Hepatocyte (in vitro differentiated cells): Measurements from ENCODE around the gene CFAP99. TPM values are rescaled to one million over a fixed set of nuclear protein-coding genes. Genes with fewer than 3 reads are reported as not detected.

ENCODE experiments used
- DNase-seq: peaks from one replicate; pipeline ENCODE4 v3.0.0-alpha.2; 2016; ENCODE audit warnings: low spot score
- H2AFZ ChIP-seq: fragments of 200-600 bp; sonication (generic); 2 replicates; pipeline ENCODE4 v1.6.0; 2016; ENCODE audit warnings: antibody characterized with exemption, mild to moderate bottlenecking
- H3K27ac ChIP-seq: fragments of 200-600 bp; sonication (generic); 2 replicates; pipeline ENCODE4 v1.5.1; 2016; ENCODE audit warnings: mild to moderate bottlenecking
- H3K27me3 ChIP-seq: fragments of 200-600 bp; sonication (generic); 2 replicates; pipeline ENCODE4 v1.6.1; 2016
- H3K36me3 ChIP-seq: fragments of 200-600 bp; sonication (generic); replicated peaks from 2 replicates; pipeline ENCODE4 v1.5.1; 2016; ENCODE audit warnings: low read depth; ENCODE audit not compliant: insufficient read depth
- H3K4me1 ChIP-seq: fragments of 200-600 bp; sonication (generic); 2 replicates; pipeline ENCODE4 v1.5.1; 2016; ENCODE audit warnings: mild to moderate bottlenecking, moderate library complexity; ENCODE audit not compliant: insufficient read depth
- H3K4me2 ChIP-seq: fragments of 200-600 bp; sonication (generic); 2 replicates; pipeline ENCODE4 v1.6.0; 2016
- H3K4me3 ChIP-seq: fragments of 200-600 bp; sonication (generic); 2 replicates; pipeline ENCODE4 v1.5.1; 2016; ENCODE audit warnings: mild to moderate bottlenecking
- H3K79me2 ChIP-seq: fragments of 200-600 bp; sonication (generic); 2 replicates; pipeline ENCODE4 v1.6.0; 2017; ENCODE audit warnings: mild to moderate bottlenecking
- H3K9me2 ChIP-seq: fragments of 200-600 bp; sonication (generic); replicated peaks from 2 replicates; pipeline ENCODE4 v1.6.0; 2017; ENCODE audit warnings: mild to moderate bottlenecking; ENCODE audit not compliant: insufficient read depth
- H3K9me3 ChIP-seq: fragments of 200-600 bp; sonication (generic); 2 replicates; pipeline ENCODE4 v1.5.1; 2016; ENCODE audit warnings: low read depth, mild to moderate bottlenecking
- H4K20me1 ChIP-seq: fragments of 200-600 bp; sonication (generic); 2 replicates; pipeline ENCODE4 v1.6.0; 2016; ENCODE audit warnings: mild to moderate bottlenecking; ENCODE audit not compliant: insufficient read depth, poor library complexity, severe bottlenecking
- CTCF ChIP-seq: fragments of 200-600 bp; sonication (generic); IDR thresholded peaks from 2 replicates; pipeline ENCODE4 v1.5.1; 2016; ENCODE audit warnings: antibody characterized with exemption, mild to moderate bottlenecking; ENCODE audit not compliant: poor library complexity
- EZH2 ChIP-seq: fragments of 200-600 bp; sonication (generic); IDR thresholded peaks from 2 replicates; pipeline ENCODE4 v1.6.1; 2016; ENCODE audit warnings: antibody characterized with exemption, mild to moderate bottlenecking, borderline replicate concordance
- EZH2phosphoT487 ChIP-seq: fragments of 200-600 bp; sonication (generic); IDR thresholded peaks from one replicate; pipeline ENCODE4 v1.6.1; 2018; ENCODE audit warnings: antibody characterized with exemption, mild to moderate bottlenecking, low read depth, moderate library complexity; ENCODE audit not compliant: unreplicated experiment, severe bottlenecking
- WGBS: methylation state at CpG from one replicate; pipeline ENCODE4 v1.1.6; 2016; ENCODE audit warnings: low lambda C conversion rate; ENCODE audit errors: missing lambda C conversion rate; 5-methylcytosine and 5-hydroxymethylcytosine counted together
- polyA plus RNA-seq: library from polyadenylated mRNA; unstranded; fragments of >200 nt; fragmentation: Nextera tagmentation; extraction: Ambion mirVana; gene quantifications from 2 replicates; pipeline ENCODE4 v1.2.1, GENCODE V29; 2016
- total RNA-seq: library from RNA; depleted of rRNA; stranded (reverse); fragments of >200 nt; gene quantifications from 2 replicates; pipeline ENCODE4 v1.2.3, GENCODE V29; 2014

Gene CFAP99
- total and polyA plus RNA-seq, 2 experiments from 2014 or later: not detected

GRCh38 chr4:2425386-2426068 is 6.8 kb downstream of the CFAP99 start:
- Histone ChIP-seq H4K20me1 (no peaks in the 10 kb centered on the region), H3K9me3 (no peaks in the 10 kb centered on the region), H3K4me3 (no peak overlapping the region), H3K27ac (no peak overlapping the region), H2AFZ (no peak overlapping the region), H3K36me3 (no peaks in the 10 kb centered on the region), H3K9me2 (no peaks in the 10 kb centered on the region), H3K27me3 (peaks cover 15% of the 10 kb centered on the region), H3K79me2 (no peaks in the 10 kb centered on the region), H3K4me2 (no peak overlapping the region), H3K4me1 (no peaks in the 10 kb centered on the region)
- no peak for TF ChIP-seq CTCF
- TF ChIP-seq EZH2: no peak
- TF ChIP-seq EZH2phosphoT487: no peak
- WGBS: 92% methylated on average over 12 of the region's 13 CpGs
- DNase-seq: no peak

- H2AFZ ChIP-seq: no peak overlapping the region
- 92% methylated on average over 8 of the region's 8 CpGs for WGBS
- peaks cover 10% of the 10 kb centered on the region for H3K27me3 ChIP-seq
- H3K4me2 ChIP-seq: no peak overlapping the region
- H3K9me2 ChIP-seq: no peaks in the 10 kb centered on the region
- no peaks in the 10 kb centered on the region for H3K4me1 ChIP-seq
- no peak overlapping the region for H3K27ac ChIP-seq
- DNase-seq: no peak
- no peaks in the 10 kb centered on the region for H4K20me1 ChIP-seq
- TF ChIP-seq CTCF (no peak), EZH2 (no peak), EZH2phosphoT487 (no peak)
- H3K4me3 ChIP-seq: no peak overlapping the region
- no peaks in the 10 kb centered on the region for H3K9me3 ChIP-seq
- no peaks in the 10 kb centered on the region for H3K79me2 ChIP-seq
- H3K36me3 ChIP-seq: no peaks in the 10 kb centered on the region
Observed at GRCh38 chr4:2426069-2426397, 7.3 kb downstream of the CFAP99 start.

GRCh38 chr4:2426711-2427275 is 8.0 kb downstream of the CFAP99 start:
- Histone ChIP-seq H3K36me3 (no peaks in the 10 kb centered on the region), H3K4me2 (no peak overlapping the region), H2AFZ (no peak overlapping the region), H3K4me1 (no peaks in the 10 kb centered on the region), H3K9me2 (no peaks in the 10 kb centered on the region), H3K9me3 (no peaks in the 10 kb centered on the region), H3K4me3 (no peak overlapping the region), H3K27ac (no peak overlapping the region), H3K79me2 (no peaks in the 10 kb centered on the region), H4K20me1 (no peaks in the 10 kb centered on the region), H3K27me3 (peaks cover 3% of the 10 kb centered on the region)
- TF ChIP-seq CTCF: no peak
- DNase-seq: no peak
- 90% methylated on average over 13 of the region's 13 CpGs for WGBS
